Kidney (tissue), 14 donors: ENCODE data around the gene FSTL1. TPM values are rescaled to one million over a fixed set of nuclear protein-coding genes. Genes with fewer than 3 reads are reported as not detected.

Experiments used
- DNase-seq, 5 donors: peaks; one replicate each; pipeline ENCODE4 v3.0.0-alpha.2; 2013 to 2020
- FAIRE-seq: peaks from 2 replicates; lab custom pipeline; 2012; peaks lifted over from hg19 to GRCh38; lab: Jason Lieb, UNC
- H3K27ac ChIP-seq, 2 donors: one replicate each; pipeline ENCODE4 v1.7.0; 2013; ENCODE audit warnings: low read depth in 2 of 2, low read length in 2 of 2, inconsistent platforms in 1 of 2
- H3K27me3 ChIP-seq: one replicate; pipeline ENCODE4 v1.7.1; 2013; ENCODE audit warnings: low read length, inconsistent platforms; ENCODE audit not compliant: control insufficient read depth, insufficient read depth
- H3K36me3 ChIP-seq, 3 donors: one replicate each; pipeline versions ENCODE4 v1.7.0 to v1.7.1; 2013; ENCODE audit warnings: low read length in 3 of 3, control low read depth in 1 of 3, inconsistent platforms in 1 of 3; ENCODE audit not compliant: insufficient read depth in 3 of 3, control insufficient read depth in 2 of 3
- H3K4me1 ChIP-seq, 3 donors: one replicate each; pipeline versions ENCODE4 v1.7.0 to v1.7.1; 2013; ENCODE audit warnings: low read length in 3 of 3, inconsistent platforms in 1 of 3, low read depth in 1 of 3; ENCODE audit not compliant: control insufficient read depth in 2 of 3, insufficient read depth in 2 of 3
- H3K4me3 ChIP-seq, 3 donors: one replicate each; pipeline versions ENCODE4 v1.7.0 to v1.8.1; 2013; ENCODE audit warnings: low read length in 3 of 3, control low read depth in 1 of 3, inconsistent platforms in 1 of 3
- H3K9ac ChIP-seq, 3 donors: one replicate each; pipeline versions ENCODE4 v1.7.0 to v1.7.1; 2013; ENCODE audit warnings: low read length in 3 of 3, control low read depth in 1 of 3, inconsistent platforms in 1 of 3
- H3K9me3 ChIP-seq, 3 donors: one replicate each; pipeline versions ENCODE4 v1.7.0 to v1.7.1; 2013; ENCODE audit warnings: low read length in 3 of 3, control low read depth in 1 of 3, inconsistent platforms in 1 of 3; ENCODE audit not compliant: control insufficient read depth in 2 of 3, insufficient read depth in 1 of 3
- CTCF ChIP-seq: IDR thresholded peaks from 3 replicates; pipeline ENCODE4 v1.5.1; 2012; ENCODE audit warnings: mild to moderate bottlenecking, moderate library complexity, borderline replicate concordance; ENCODE audit not compliant: insufficient read depth; ENCODE audit errors: extremely low read depth
- intact Hi-C: fragments of 100-400 bp; cut with DNase I; formaldehyde crosslinking; loops from one replicate; pipeline ENCODE4 v1.11.1; 2022
- polyA plus RNA-seq: library from polyadenylated mRNA; stranded (reverse); fragments of 350-450 nt; fragmentation: Illumina TruSeq; extraction: RNeasy Lipid Tissue Mini Kit (QIAGEN cat#74804); gene quantifications from one replicate; pipeline ENCODE4 v1.2.3, GENCODE V29; 2014; ENCODE audit warnings: low read depth, low replicate concordance; ENCODE audit not compliant: insufficient read depth
- total RNA-seq: library from RNA; stranded (reverse); fragmentation: NEBNext Ultra II Directional; extraction: Animal tissue kit (Norgen Biotek cat#: 25700); gene quantifications from one replicate; pipeline ENCODE4 v1.2.1, GENCODE V29; 2021
- donor health status: control.
- donor health status: control.
- donor health status: control.
- donor health status: control.
- donor health status: control.
- donor health status: DM: yes; HTN: yes; CAD: no.
- donor health status: Normal renal cell carcinoma (clear cell type).

The FSTL1 gene
- total and polyA plus RNA-seq, 2 donors from 2014 or later: 31.1 to 193 TPM

DNA sequence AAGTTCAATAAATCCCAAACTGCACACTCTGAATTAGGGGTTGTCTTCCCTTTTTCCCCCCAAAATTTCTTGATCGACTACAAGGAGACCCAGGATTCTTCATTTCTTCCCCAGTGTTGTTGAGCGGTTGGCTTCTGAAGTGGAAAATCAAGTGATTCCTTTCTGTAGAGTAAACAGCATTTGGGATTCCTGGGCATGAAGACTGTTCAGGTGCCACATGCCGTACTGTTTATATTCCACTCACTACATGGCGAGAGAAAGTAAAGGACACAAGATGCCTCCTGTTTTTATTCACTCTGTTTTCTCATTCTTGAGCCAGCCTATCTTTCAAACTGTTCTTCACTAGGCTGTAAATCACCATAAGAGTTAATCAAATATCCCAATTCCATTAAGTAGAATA, 12.6 kb downstream of the FSTL1 start:
- DNase-seq (peak in 1 of 5 donors; percentile 2), FAIRE-seq (no peak)
- TF ChIP-seq CTCF: no peak
- peaks cover 13 to 31% (median 27%) of the 10 kb centered on the region in 3 donors for H3K4me1 ChIP-seq
- H3K9me3 ChIP-seq: no peaks in the 10 kb centered on the region
- H3K27me3 ChIP-seq: no peaks in the 10 kb centered on the region
- intact Hi-C loops: no loop called here
- H3K36me3 ChIP-seq: no peaks in the 10 kb centered on the region
- H3K27ac ChIP-seq: peak overlapping the region; percentile 19 to 77
- no peak overlapping the region for H3K4me3 ChIP-seq
- peak overlapping the region in 1 of 3 donors; percentile 4 for H3K9ac ChIP-seq

DNA sequence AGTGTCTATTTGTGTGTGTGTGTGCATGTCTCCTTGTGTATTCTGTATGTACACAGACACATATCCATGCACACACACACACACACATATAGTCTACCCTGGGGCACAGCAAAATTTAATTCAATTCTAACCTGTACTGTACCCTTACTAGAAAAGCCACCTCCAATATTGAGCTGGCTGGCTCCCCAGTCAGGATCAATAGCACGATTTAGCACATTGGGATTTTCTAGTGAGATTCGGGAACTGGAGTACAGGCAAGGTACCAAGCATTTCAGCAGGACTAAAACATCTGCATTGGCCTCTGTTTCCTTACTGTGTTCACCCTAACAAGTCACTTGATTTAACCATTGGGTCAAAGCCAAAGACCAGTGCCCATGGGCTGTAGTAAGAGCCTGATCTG, 13.2 kb downstream of the FSTL1 start:
- no peak overlapping the region for H3K27ac ChIP-seq
- peaks cover 17 to 35% (median 30%) of the 10 kb centered on the region in 3 donors for H3K4me1 ChIP-seq
- intact Hi-C loops: no loop called here

DNA sequence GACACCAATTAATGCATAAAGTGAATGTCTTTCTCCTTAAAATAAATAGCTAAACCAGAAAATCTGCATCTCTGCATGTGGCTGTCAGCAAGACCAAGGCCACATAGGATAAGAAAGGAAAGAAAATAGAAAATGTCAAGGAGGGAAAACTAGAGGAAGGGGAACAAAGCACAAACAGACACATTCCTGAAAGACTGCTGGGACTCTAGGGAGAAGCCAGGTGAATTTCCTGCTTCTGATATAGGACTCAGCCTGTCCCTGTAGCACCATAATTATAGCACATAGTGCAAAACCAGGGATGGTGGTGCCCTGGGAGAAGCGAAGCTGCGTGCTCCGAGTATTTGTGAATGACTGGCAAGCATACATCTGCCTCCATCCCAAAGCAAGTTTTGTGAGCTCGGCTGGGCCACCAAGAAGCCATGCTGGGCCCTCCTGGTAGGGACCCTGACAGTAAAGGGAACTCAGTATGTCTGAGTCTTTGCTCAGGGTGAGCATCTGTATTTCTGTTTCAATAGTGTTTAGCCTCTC, 14.2 kb downstream of the FSTL1 start:
- Histone ChIP-seq H3K9ac (no peak overlapping the region), H3K27ac (no peak overlapping the region), H3K4me3 (no peak overlapping the region), H3K9me3 (no peaks in the 10 kb centered on the region), H3K27me3 (no peaks in the 10 kb centered on the region), H3K36me3 (no peaks in the 10 kb centered on the region), H3K4me1 (peaks cover 18 to 45% (median 39%) of the 10 kb centered on the region in 3 donors)
- no peak for TF ChIP-seq CTCF
- intact Hi-C loops: no loop called here
- no peak for FAIRE-seq
- no peak for DNase-seq

More for the DNA sequence above, 13.2 kb downstream of the FSTL1 start:
- FAIRE-seq: no peak
- no peak for TF ChIP-seq CTCF
- Histone ChIP-seq H3K36me3 (no peaks in the 10 kb centered on the region), H3K4me3 (no peak overlapping the region), H3K9ac (no peak overlapping the region), H3K9me3 (no peaks in the 10 kb centered on the region), H3K27me3 (no peaks in the 10 kb centered on the region)
- no peak for DNase-seq

- Histone ChIP-seq H3K4me1 (peaks cover 18 to 46% (median 37%) of the 10 kb centered on the region in 3 donors), H3K36me3 (no peaks in the 10 kb centered on the region), H3K27me3 (no peaks in the 10 kb centered on the region), H3K9me3 (no peaks in the 10 kb centered on the region), H3K4me3 (no peak overlapping the region), H3K27ac (no peak overlapping the region), H3K9ac (no peak overlapping the region)
- intact Hi-C loops: no loop called here
- DNase-seq: peak in 2 of 5 donors; percentile 54 to 79
- FAIRE-seq: no peak
- no peak for TF ChIP-seq CTCF
These were observed 15.2 kb downstream of the FSTL1 start for GRCh38 chr3:120435621-120436020.
